Esophagus squamous epithelium (tissue), 4 donors: ENCODE data around the gene DDX47.
"Not testable (repeated sequence)": the region's sequence is repeated elsewhere in the genome, so short reads cannot be mapped to it uniquely, and the experiment has no call there.

Experiments
- CTCF ChIP-seq, 6 experiments: fragments of 450-650 bp in 4 of 6; fragments of 200-600 bp in 2 of 6; sonication (generic) in 2 of 6; IDR thresholded peaks; one replicate each; pipeline ENCODE4 v1.5.1; 2016 to 2019; ENCODE audit warnings: antibody characterized with exemption in 6 of 6, mild to moderate bottlenecking in 4 of 6, moderate library complexity in 4 of 6
- POLR2A ChIP-seq, 4 donors: fragments of 450-650 bp; IDR thresholded peaks; one replicate each; pipeline ENCODE4 v1.6.1; 2017; ENCODE audit warnings: antibody characterized with exemption in 4 of 4, mild to moderate bottlenecking in 4 of 4, moderate library complexity in 3 of 4

DNA sequence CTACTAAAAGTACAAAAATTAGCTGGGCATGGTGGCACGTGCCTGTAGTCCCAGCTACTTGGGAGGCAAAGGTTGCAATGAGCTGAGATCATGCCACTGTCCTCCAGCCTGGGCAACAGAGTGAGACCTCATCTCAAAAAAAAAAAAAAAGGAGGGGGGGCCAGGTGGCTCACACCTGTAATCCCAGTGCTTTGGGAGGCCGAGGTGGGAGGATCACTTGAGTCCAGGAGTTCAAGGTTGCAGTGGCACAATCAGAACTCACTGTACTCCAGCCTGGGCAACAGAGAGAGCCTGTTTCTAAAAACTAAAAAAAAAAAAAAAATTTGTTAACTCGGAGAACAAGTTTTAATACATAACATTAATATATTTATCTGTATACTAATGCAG is 5.6 kb upstream of the DDX47 start:
- TF ChIP-seq CTCF, POLR2A (IDR thresholded peaks at IDR 0.05): not testable (repeated sequence)
